HG03103 (cell line): ENCODE data around the gene JMJD6.
"Not testable (repeated sequence)": the region's sequence is repeated elsewhere in the genome, so short reads cannot be mapped to it uniquely, and the experiment has no call there.

Source experiments
- ATAC-seq: cut with Tn5 transposase; IDR thresholded peaks from one replicate; pipeline ENCODE4 v1.9.1; 2021; ENCODE audit warnings: low read depth; ENCODE audit not compliant: unreplicated experiment

Gene JMJD6

DNA sequence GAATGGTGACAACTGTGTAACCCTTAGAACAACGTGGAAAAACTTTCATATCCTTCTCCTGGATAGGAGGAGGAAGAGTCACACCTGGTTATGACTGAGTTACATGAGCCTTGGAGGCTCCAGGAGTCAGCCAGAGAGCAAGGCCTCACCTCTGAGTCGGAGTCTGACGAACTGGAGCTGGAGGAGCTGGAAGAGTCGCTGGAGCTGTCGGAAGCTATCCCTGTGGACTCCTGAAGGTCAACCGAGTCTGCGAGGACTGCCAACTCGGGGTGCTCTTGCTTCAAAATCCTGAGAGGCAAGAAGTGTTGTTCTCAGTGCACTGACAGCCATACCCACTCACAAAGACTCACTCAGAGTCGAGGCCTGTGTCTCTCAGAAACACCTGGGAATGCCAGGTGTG lies 6.2 kb downstream of the JMJD6 start:
- ATAC-seq: no peak

DNA sequence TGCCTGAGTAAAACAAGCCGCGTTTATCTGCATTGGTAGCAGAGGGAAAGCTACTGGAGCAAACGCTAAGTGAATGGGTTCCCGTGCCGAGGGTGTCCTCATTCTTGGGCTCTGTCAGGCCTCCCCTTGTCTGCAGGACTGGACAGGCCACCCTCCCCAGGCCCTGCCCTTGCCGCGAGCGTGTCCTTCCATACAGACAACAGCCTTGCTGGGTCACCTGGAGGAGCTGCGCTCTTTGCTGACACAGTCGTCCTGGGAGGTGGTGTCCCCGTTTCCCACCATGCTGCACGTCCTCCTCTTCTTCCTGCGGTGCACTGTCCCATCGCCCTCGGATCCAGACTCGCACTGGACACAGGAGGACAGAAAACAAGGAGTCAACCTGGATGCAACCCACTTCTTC lies 7.9 kb downstream of the JMJD6 start:
- ATAC-seq: no peak

DNA sequence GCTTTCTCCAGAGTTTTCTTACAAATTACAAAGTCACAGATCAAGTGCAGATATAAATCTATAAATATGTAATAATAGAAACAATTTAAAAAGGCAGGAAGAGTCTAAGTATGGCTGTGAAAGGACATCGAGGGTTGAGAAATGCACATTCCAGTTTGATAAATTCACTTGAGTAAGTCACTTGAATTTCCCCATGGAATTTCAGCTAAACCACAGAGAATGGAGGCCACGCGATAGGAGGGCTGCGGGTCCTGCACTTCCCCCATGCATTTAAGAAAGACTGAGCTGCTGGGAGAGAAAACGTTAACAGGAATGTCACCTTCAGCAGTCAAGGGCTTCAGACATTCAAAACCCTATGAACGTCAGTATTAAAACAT lies 9.6 kb downstream of the JMJD6 start:
- ATAC-seq: no peak

DNA sequence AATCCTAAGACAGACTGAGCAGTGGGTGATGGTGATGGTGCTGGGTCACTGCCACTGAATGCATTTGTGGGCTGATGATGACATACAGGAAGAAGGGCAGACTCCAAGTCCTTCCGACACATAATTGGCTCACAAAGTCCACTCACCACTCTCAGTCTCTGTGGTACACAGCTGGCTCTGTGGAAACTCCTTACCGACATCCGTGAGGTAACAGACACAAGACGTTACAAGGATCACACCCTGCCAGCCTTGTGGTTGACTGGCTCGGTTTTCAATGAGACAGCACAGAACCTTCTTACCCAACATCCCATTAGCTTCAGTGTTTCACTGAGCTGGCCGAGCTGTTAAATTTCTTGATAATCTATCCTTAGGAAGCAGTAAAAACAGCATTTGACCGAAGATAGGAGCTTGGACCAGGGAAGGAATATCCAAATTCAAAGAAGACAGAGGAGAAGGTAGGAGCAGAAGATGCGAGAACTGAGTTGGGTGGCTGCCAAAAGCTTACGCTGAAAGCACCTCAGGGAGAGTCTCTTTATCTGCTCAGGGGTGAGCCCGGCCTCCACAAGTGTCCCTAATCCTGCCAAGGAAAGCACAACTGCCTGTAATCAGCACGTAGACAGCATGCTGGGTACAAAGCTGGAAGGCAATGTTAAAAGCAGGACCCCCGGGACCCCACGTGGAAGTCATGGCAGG lies 10.1 kb downstream of the JMJD6 start:
- no peak for ATAC-seq

DNA sequence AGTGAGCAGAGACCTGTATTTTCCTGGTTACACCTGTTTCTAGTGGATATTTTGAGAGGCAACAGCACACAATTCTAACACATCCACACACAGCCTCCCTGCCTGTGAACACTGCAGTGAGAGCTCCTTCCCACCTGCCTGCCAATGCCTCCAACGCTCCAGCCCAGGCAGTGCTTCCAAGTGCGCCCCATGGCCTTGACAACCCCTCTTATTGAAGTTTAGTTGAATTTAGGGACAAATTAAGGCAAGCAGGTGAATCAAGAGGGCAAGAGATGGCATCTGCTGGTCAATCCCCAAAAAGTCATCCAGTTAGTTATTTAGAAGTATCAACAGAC lies 10.9 kb downstream of the JMJD6 start:
- ATAC-seq: no peak

DNA sequence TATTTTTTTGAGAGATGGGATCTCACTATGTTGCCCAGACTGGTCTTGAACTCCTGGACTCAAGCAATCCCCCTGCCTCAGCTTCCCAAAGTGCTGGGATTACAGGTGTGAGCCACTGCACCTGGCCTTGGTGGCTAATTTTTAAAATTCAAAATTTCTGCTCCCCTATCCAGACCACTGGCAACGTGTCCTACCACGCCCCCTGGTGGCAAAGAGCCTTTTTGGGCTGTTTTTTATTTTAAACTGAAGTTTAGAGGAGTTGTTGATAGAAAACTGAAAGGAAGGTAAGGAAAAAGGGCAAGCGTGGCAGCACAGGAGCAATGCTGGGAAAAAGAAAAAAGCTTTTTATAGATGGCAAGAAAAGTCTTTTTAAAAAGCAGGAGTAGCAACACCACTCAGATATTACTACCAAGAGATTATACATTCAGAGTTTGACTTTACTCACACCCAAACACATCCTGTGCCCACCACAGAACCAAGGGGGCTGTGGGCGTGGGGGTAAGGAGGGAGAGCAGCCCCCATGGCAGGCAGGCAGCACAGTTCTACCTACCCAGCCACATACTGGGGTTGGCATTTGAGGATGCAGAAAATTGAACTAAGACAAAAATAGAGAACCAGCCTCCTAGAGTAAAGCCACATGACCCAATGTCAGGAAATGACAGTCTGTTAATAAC lies 11.4 kb downstream of the JMJD6 start:
- no peak for ATAC-seq

DNA sequence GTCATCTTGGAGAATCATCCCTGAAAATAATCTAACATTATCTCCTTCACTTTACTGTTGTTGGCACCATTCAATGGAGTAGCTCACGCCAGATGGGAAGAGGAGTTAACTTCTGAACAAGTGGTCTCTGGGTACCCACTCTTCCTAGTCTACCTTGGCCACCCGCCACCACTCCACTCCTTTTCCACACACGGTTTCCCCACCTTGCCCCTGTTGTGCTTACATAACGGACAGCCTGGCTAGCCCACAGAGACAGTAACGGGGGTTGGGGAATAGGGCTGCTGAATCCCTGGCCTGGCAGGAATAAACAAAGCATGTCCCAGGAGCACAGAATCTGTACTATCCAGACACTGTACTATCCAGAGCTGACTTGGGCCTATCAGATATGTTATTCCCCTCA lies 12.1 kb downstream of the JMJD6 start:
- no peak for ATAC-seq

DNA sequence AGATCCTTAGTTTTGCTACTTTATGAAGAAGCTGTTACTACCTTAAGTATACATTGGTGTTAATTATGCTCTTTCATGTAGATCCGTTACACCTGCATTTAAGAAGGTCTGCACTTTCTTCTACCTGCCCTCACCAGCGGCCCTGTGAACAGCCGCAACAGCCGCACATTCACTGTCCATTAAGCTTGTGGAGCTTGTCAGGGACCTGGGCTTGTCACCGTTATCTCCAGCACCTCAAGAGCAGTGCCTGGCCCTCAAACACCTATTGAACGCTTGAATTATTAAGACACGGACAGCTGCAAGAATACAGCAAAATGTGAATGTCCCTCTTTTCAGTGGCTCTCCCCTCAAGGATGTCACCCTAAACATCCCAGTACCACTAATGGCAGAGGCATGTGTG lies 12.6 kb downstream of the JMJD6 start:
- no peak for ATAC-seq

DNA sequence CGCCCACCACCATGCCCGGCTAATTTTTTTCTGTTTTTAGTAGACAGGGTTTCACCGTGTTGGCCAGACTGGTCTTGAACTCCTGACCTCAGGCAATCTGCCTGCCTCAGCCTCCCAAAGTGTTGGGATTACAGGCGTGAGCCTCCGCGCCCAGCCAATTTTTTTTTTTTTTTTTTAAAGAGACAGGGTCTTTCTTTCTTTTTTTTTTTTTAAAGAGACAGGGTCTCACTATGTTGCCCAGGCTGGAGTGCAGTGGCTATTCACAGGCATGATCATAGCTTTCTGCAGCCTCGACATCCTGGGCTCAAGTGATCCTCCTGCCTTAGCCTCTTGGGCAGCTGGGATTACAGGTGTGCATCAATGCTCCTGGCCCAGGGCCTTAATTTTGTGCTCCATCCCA lies 14.1 kb downstream of the JMJD6 start:
- not testable (repeated sequence) for ATAC-seq

DNA sequence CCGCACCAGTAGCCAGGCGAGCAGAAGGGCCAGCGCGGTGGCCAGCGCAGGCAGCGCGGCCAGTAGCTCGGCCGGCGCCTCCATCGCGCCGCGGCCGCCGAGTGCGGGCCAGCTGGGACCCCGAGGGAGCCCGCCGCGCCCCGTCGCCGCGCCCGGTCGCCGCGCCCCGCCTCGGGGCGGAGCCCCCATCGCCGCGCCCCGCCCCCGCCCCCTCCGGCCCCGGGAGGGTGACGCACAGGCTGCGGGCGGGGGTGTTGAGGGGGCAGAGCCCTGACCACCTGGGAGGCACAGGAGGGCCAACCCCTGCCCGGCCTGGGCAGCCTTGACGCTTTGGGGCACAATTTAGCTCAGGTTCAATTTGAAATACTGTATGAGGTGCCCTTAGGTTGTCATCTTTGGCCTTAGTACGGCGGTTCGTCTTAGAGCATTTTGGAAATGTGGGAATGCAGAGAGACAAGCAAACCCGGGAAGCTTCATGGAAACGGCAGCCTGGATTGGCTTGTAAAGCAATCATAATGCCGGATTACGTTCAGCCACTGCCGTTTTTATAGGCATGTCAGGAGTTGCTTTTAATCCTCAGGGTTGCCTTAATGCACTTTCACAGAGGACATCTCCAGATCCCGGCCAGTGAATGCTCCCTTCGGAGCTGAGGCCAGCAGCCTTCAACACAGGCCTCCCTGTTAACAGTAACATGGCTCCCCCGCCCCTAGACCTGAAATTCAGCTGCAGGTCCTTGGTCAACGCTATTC lies 15.4 kb downstream of the JMJD6 start, which contains the start of gene MXRA7:
TSS of gene MXRA7 (minus strand) at position 103 of the 749 bp plus-strand sequence. CDS start at position 84, 19 bp downstream.
- ATAC-seq: no peak

DNA sequence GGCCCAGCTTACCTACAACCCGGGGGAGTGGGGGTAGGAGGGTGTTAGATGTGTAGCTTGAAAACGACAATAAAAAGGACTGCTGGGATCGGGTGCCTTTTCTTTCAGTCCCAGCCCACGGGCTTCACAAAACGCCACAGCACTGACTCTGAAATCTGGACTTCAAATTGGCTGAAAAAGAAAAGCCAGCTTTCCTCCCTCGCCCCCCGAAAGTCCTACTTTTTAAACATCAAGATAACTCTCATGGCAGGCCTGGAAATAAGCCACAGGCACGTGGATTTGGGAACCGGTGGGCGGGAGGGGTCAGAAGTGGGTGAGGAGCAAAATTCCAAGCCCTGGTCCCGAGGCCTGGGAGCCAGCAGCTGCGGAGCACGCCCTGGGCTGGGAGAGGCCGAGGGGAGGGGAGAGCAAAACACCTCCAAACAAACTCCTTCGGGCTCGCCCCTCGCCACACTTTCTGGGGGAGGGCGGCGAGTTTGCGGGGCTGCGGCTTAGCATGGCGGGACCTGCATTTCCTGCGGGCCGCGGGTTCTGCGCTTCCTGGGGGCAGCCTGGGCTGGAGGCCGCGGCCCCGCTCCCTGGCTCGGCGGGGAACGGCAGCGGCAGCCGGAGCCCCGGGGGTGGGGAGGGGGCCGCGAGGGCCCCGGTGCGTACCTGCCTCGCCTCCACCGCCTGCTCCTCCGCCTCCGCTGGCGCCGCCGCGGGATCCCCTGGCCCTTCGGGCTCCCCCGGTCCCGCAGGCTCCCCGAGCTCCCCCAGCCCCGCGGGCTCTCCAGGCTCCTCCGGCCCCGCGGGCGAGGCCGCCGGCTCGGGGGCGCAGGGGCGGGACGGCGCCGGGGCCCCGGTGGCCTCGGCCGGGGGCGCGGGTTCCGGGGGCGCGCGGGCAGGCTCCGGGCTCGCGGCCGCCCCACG lies 16.2 kb downstream of the JMJD6 start:
- not testable (repeated sequence) for ATAC-seq

DNA sequence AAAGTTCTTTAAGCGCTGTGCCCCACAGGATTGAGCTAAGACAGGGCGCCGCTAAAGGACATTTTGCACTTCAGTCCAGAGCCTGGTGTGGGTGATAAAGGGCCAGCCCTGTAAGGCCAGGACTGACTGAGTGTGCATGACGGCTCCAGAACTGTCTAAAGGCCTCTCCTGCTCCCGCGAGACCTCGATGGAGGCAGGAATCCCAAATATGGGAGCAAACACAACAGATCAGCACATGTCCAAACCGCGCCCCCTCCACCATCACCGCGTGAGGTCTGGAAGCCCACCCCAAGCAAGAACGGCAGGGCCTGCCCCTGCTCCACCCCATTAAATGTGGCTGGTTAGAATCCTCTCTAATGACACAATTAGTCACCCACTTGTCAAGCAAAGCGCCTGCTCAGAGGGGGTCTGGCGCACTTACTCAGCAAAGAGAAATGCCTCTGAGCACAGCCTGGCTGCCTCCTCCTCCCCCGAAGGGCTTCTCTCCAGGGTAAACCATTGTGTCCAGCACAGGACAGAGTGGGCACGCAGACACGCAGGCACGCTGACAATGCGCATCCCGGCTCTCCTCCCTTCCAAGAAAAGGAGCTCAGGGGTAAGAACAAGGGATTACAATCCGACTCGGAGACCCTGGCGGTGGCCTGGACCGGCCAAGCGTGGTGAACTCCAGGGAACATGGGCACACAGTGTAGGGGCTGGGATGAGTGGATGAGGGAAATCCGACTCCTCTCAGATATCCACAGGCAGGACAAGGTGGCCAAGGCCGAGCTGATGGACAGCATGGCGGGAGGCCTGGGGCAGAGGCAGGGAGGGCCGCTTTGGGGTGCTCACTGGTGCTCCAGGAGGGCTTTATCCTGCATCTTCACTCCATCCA lies 17.1 kb downstream of the JMJD6 start:
- no peak for ATAC-seq

DNA sequence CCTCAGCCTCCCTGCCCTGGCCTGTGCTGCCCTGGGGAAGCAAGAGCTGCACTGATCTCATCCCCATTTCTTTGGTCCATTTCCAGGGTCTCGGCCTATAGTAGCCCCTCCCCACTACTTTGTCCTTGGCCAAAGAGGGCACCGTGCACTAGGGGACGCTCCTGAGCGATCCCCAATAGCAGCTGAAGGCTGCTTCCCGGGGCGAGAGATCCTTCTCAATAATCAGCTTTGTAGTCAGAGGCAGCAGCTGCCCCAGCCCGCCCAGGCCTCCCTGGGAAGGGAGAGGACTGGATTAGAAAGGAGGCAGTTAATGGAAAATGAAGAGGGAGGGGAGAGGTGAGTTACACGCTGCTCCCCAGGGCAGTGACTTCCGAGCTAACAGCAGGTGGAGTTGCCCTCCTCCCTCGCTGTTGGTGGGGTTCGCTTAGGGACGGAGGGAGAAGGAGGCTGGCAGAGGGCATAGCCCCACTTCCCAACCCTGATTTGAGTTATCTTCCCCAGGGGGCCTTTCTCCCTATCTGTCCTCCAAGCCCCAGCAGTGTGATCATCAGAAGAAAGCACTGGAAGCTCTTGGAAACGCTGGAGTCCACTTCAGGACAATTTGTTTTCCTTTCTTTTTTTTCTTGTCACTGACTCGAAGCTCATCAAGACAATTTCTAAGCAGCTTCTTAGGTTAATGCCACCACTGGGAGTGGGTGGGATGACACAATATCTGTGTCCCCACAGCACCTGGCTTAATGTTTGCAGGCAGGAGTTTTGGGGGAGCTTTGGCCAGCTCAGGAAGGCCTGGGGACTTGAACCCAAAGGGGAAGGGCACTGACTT lies 18.2 kb downstream of the JMJD6 start:
- no peak for ATAC-seq

DNA sequence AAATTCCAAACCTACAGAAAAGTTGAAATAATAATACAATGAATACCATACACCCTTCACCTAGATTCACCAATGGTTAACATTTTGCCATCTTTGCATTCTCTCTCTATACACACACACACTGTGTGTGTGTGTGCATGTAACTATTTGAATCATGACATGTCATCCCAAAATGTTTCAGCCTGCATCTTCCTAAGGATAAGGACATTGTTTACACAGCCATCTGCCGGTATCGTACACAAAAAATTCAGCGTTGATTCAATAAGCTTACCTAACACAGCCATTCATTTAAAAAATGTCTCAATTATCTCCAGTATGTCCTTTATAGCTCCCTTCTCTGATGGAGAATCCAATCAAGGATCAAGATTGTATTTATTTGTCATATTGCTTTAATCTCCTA lies 19.6 kb downstream of the JMJD6 start:
- no peak for ATAC-seq

DNA sequence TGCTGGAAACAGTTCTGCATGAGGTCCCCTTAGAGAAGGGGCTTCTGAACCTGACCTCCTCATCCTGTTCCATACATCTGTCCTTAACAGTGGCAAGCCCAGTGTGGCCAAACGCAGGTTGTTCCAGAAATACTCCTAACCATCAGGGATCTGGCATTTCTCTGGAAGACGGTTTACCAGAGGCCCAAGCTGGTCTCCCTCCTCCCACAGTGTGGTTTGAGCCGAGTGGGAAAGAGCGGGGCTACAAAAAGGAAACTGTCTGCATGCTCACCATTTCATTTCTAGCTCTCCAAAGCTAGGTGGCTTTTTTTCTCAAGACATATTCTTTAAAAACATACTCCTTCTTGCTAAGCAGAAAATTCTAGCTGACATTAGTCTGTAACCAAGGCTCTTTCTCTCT lies 21.6 kb downstream of the JMJD6 start:
- no peak for ATAC-seq

DNA sequence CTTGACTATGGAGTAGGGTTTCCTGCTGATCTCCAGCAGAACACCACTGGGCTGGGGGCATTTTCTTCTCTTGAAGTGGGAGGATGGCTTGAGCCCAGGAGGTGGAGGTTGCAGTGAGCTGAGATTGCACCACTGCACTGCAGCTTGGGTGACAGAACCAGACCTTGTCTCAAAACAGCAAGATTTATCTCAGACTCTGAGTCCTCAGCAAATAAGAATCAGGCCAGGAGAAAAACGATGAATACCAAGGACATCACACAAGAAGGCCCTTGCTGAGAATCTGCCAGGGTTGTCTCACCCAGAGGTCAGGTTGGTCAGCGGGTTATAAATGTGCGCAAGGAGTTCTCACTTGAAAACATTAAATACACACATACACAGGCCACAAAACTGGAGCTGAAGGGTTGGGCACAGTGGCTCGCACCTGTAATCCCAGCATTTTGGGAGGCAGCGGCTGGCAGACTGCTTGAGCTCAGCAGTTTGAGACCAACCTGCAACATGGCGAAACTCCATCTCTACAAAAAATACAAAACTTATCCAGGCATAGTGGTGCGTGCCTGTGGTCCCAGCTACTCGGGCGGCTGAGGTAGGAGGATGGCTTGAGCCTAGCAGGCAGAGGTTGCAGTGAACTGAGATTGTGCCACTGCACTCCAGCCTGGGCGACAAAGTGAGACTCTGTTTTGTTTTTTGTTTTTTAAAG lies 23.3 kb downstream of the JMJD6 start:
- ATAC-seq: no peak

DNA sequence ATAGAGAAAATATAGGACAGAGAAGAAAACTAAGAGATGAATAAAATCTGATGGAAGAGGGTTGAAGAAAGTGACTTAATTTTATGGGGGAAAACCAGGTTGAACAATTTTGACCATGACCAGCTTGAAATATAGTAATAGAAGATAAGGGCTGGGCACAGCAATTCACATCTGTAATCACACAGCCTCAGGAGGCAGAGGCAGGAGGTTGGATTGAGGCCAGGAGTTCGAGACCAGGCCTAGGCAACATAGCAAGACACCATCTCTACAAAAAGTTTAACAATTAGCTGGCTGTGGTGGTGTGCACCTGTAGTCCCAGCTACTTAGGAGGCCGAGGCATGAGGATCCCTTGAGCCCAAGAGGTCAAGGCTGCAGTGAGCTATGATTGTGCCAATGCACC lies 24.3 kb downstream of the JMJD6 start:
- no peak for ATAC-seq

DNA sequence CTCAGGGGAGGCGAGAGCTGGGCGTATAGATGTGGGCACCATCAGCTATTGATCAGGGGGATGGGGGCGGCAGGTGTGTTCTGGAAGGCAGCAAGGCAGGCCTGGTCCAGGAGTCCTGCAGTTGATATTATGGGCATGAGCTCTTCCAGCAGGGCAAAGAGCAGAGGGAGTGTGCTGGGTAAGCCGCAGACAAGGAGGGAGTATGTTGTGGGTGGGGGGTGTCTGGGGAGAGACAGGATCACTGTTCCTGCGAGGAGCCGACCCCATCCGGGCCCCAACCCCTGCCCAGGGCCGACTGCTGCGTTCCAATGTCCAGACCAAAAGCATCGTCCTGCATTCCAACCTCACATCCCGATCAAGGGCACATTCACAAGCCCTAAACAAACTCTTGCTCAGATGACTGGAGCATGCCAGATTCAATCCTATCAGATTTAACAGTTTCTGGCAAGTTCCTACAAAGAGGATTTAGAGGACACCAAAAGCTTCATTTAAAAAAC lies 24.9 kb downstream of the JMJD6 start:
- ATAC-seq: no peak
